Type B pancreatic cell (in vitro differentiated cells): ENCODE data around the gene DCPS. TPM values are rescaled to one million over a fixed set of nuclear protein-coding genes. Genes with fewer than 3 reads are reported as not detected.

Source experiments
- DNase-seq: peaks from one replicate; pipeline ENCODE4 v3.0.0; 2021; ENCODE audit warnings: mixed read lengths; ENCODE audit not compliant: unreplicated experiment; ENCODE audit errors: extremely low spot score
- H3K27ac Mint-ChIP-seq: 2 replicates; pipeline ENCODE4 v1.8.0; 2021; ENCODE audit warnings: mild to moderate bottlenecking, mixed read lengths
- H3K27me3 Mint-ChIP-seq: 2 replicates; pipeline ENCODE4 v1.8.0; 2021; ENCODE audit warnings: mixed read lengths
- H3K36me3 Mint-ChIP-seq: 2 replicates; pipeline ENCODE4 v1.8.0; 2021; ENCODE audit warnings: mixed read lengths
- H3K4me1 Mint-ChIP-seq: one replicate; pipeline ENCODE4 v1.8.0; 2021; ENCODE audit warnings: mixed read lengths; ENCODE audit not compliant: unreplicated experiment
- H3K4me3 Mint-ChIP-seq: 2 replicates; pipeline ENCODE4 v1.8.0; 2021; ENCODE audit warnings: mild to moderate bottlenecking, mixed read lengths
- H3K9me3 Mint-ChIP-seq: 2 replicates; pipeline ENCODE4 v1.8.0; 2021; ENCODE audit warnings: mixed read lengths
- total RNA-seq: library from RNA; stranded (reverse); gene quantifications from 2 replicates; pipeline ENCODE4 v1.2.1, GENCODE V29; 2021; ENCODE audit warnings: low replicate concordance
- TF ChIP-seq, protein P1 (sequence below): fragments of 200-600 bp; sonication (generic); conservative IDR thresholded peaks from 2 replicates; pipeline ENCODE4 v1.5.0; 2021; ENCODE audit warnings: antibody characterized with exemption, mild to moderate bottlenecking

Gene DCPS
- total RNA-seq, 1 donor from 2014 or later: 17.6 TPM

DNA sequence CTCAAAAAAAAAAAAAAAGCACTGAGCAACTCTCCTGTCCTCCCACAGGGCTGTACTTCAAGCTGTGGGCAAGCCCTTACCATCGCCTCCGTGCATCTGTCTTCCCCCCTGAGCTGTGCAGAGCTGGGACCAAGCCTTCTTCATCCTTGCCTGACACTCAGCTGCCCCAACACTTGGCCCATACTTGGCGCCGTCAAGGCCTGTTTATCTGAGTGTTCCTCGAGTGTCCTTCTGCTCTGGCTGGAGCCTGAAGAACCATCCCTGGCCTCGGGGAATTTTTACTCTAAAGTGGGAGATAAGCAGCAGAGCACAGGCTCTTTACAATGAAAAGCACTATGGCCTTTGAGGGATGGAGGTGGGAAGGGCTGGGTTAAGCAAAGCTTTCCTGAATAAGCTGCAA lies 22.6 kb upstream of the DCPS start:
- peak overlapping the region; percentile 92 for H3K4me3 Mint-ChIP-seq
- peaks cover 19% of the 10 kb centered on the region for H3K36me3 Mint-ChIP-seq
- H3K27ac Mint-ChIP-seq: no peak overlapping the region
- DNase-seq: no peak
- H3K9me3 Mint-ChIP-seq: no peaks in the 10 kb centered on the region
- TF ChIP-seq, protein P1, sequence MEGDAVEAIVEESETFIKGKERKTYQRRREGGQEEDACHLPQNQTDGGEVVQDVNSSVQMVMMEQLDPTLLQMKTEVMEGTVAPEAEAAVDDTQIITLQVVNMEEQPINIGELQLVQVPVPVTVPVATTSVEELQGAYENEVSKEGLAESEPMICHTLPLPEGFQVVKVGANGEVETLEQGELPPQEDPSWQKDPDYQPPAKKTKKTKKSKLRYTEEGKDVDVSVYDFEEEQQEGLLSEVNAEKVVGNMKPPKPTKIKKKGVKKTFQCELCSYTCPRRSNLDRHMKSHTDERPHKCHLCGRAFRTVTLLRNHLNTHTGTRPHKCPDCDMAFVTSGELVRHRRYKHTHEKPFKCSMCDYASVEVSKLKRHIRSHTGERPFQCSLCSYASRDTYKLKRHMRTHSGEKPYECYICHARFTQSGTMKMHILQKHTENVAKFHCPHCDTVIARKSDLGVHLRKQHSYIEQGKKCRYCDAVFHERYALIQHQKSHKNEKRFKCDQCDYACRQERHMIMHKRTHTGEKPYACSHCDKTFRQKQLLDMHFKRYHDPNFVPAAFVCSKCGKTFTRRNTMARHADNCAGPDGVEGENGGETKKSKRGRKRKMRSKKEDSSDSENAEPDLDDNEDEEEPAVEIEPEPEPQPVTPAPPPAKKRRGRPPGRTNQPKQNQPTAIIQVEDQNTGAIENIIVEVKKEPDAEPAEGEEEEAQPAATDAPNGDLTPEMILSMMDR: no peak
- no peaks in the 10 kb centered on the region for H3K27me3 Mint-ChIP-seq
- peaks cover 24% of the 10 kb centered on the region for H3K4me1 Mint-ChIP-seq

DNA sequence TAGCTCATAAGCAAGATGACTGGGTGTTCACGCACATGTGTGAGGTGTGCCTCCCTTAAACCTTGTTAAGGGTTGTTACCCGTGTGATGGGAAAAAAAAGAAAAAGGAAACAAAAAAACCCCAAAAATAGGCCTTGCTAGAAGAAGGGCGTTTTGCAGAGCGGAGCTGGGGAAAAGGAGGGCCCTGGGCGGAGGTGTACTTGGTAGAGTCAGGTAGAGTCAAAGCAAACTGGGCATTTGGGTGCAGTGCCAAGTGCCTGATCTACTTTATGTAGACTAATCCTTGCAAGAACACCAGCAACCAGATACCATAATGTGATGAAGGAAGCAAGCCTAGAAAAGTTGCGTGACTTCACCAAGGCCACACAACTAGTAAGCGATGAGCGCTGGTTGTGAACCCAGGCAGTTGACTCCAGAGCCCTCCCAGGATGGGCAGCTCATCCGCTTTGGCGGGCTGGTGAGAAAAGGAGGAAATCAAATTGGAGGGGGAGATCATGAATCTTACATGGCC lies 22.1 kb upstream of the DCPS start:
- Mint-ChIP-seq H3K27ac (no peak overlapping the region), H3K27me3 (no peaks in the 10 kb centered on the region), H3K4me3 (peak overlapping the region; percentile 92), H3K36me3 (peaks cover 20% of the 10 kb centered on the region), H3K9me3 (no peaks in the 10 kb centered on the region), H3K4me1 (peaks cover 24% of the 10 kb centered on the region)
- TF ChIP-seq, protein P1: no peak
- no peak for DNase-seq

DNA sequence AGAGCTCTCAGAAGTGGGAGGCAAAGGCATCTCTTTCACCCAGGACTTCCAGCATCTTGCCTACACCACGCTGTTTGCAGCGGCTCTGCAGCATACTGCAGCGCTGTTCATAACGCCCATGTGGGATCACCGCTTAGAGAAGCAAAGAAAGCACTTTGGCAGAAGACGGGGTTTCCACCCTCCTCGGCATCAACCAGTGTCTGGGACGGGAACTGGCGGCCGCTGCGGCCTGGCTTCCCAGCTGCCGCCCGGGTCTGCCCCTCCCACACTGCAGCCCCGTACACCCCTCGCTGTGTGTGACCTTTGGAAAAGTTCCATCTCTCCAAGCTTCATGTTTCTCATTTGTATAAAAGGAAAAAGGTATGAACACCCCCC lies 21.5 kb upstream of the DCPS start:
- Mint-ChIP-seq H3K9me3 (no peaks in the 10 kb centered on the region), H3K27me3 (no peaks in the 10 kb centered on the region), H3K4me1 (peaks cover 24% of the 10 kb centered on the region), H3K4me3 (peak overlapping the region; percentile 92), H3K36me3 (peaks cover 23% of the 10 kb centered on the region), H3K27ac (peak overlapping the region; percentile 84)
- TF ChIP-seq, protein P1: no peak
- no peak for DNase-seq

DNA sequence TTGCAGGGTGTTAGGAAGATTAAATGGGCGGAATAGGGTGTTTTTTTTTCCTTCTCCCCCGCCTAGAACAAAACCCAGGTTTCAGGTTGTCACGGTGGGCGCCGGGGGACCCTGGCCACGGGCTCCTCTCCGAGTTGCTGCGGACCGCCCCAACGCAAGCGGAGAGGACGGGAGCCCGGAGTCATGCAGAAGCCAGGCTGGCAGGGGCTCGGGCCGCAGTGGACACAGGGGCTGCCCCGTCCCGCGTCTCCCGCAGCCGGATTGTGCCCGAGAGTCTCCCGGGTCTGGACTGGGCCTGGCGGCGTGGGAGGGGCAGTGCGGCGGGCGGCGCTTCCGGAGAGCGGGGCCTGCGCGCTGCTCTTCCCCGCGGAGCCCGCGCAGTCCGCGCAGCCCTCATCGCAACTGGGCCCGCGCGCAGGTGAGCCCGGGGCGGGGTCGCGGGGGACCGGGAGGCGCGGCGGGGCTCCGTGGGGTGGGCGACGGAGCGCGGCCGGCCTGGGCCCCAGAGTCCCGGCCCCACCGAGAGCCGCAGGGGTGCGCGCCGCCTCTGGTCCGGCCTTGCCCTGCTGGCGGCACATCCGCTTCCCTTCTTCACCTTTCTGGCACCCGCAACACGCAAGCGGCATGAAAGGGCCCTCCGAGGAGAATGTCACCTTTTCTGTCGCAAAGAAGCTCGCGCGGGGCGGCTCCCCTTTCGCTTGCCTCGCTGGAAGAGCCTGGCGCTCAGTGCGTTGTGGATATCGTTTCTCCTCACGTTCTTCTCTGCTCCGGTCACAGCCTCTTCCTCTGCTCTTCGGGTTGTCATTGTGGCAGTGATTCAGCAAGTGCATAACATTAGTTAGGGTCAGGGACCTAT lies 20.9 kb upstream of the DCPS start, which contains the start of gene TIRAP:
TIRAP (plus strand) TSS at position 358 of the 856 bp plus-strand sequence. CDS start 7,802 bp downstream, outside the sequence.
- peaks cover 18% of the 10 kb centered on the region for H3K36me3 Mint-ChIP-seq
- no peak for DNase-seq
- H3K4me3 Mint-ChIP-seq: peak within 1 kb of the TSS; percentile 99
- TF ChIP-seq, protein P1: peak; percentile 65
- no peaks in the 10 kb centered on the region for H3K27me3 Mint-ChIP-seq
- H3K4me1 Mint-ChIP-seq: peaks cover 24% of the 10 kb centered on the region
- H3K27ac Mint-ChIP-seq: peak within 1 kb of the TSS; percentile 93
- H3K9me3 Mint-ChIP-seq: no peaks in the 10 kb centered on the region

DNA sequence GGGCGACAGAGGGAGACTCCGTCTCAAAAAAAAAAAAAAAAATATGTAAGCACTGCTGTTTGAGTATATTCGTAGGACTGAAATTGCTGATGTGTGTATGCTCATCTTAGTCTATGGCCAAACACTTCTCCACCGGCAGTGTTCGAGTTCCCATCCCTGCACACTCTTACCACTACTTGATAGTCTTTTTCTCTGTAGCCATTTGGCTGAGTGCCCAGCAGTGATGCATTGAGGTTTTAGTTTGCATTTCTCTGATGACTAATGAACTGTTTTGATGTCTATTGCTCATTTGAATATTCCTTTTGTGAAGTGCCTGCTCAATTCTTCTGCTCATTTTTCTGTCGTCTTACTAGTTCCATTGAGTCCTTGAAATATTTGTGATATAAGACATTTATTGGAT lies 19.0 kb upstream of the DCPS start:
- Mint-ChIP-seq H3K9me3 (no peaks in the 10 kb centered on the region), H3K4me1 (peaks cover 24% of the 10 kb centered on the region), H3K27me3 (no peaks in the 10 kb centered on the region), H3K27ac (no peak overlapping the region), H3K36me3 (peaks cover 11% of the 10 kb centered on the region), H3K4me3 (peak overlapping the region; percentile 77)
- TF ChIP-seq, protein P1: no peak
- no peak for DNase-seq
